ENCODE data around the gene HMGN1. TPM values are rescaled to one million over a fixed set of nuclear protein-coding genes. Genes with fewer than 3 reads are reported as not detected.

Gene HMGN1
- total RNA-seq, 4 donors from 2014 or later: 58.4 to 82.2 (median 59.6) TPM

GRCh38 chr21:39332175-39332574, 16.7 kb downstream of the HMGN1 start:
- Histone ChIP-seq H3K27me3 (no peaks in the 10 kb centered on the region), H3K36me3 (no peaks in the 10 kb centered on the region), H3K4me1 (no peaks in the 10 kb centered on the region), H3K27ac (no peak overlapping the region), H3K9me3 (no peaks in the 10 kb centered on the region), H3K4me3 (no peak overlapping the region)
- TF ChIP-seq POLR2A (IDR thresholded peaks at IDR 0.05) (no peak), CTCF (IDR thresholded peaks at IDR 0.05) (no peak), EP300 (IDR thresholded peaks at IDR 0.05) (no peak)
- 40 to 50% methylated on average over 8 of the region's 8 CpGs for WGBS, 2 donors
- DNase-seq (ENCODE audit: low spot score in 2 of 2): no peak

GRCh38 chr21:39330001-39330400, 18.9 kb downstream of the HMGN1 start:
- Histone ChIP-seq H3K27me3 (no peaks in the 10 kb centered on the region), H3K9me3 (no peaks in the 10 kb centered on the region), H3K27ac (no peak overlapping the region), H3K4me3 (no peak overlapping the region), H3K36me3 (no peaks in the 10 kb centered on the region), H3K4me1 (no peaks in the 10 kb centered on the region)
- WGBS, 2 donors: 91 to 94% methylated on average over 6 of the region's 6 CpGs
- no peak for TF ChIP-seq POLR2A (IDR thresholded peaks at IDR 0.05)
- no peak for TF ChIP-seq EP300 (IDR thresholded peaks at IDR 0.05)
- no peak for TF ChIP-seq CTCF (IDR thresholded peaks at IDR 0.05)
- no peak for DNase-seq (ENCODE audit: low spot score in 2 of 2)

- 96 to 98% methylated on average over 7 of the region's 7 CpGs for WGBS, 2 donors
- H3K27me3 ChIP-seq: no peaks in the 10 kb centered on the region
Measured at GRCh38 chr21:39327727-39328126, 21.2 kb downstream of the HMGN1 start.

GRCh38 chr21:39326607-39327307, 22.1 kb downstream of the HMGN1 start:
- TF ChIP-seq CTCF (IDR thresholded peaks at IDR 0.05) (no peak), POLR2A (IDR thresholded peaks at IDR 0.05) (no peak), EP300 (IDR thresholded peaks at IDR 0.05) (no peak)
- no peaks in the 10 kb centered on the region for H3K36me3 ChIP-seq
- no peak for DNase-seq (ENCODE audit: low spot score in 2 of 2)
- H3K4me1 ChIP-seq: no peaks in the 10 kb centered on the region
- H3K4me3 ChIP-seq: no peak overlapping the region
- 65 to 75% methylated on average over 7 of the region's 7 CpGs for WGBS, 2 donors
- H3K9me3 ChIP-seq: no peaks in the 10 kb centered on the region
- H3K27ac ChIP-seq: no peak overlapping the region
- H3K27me3 ChIP-seq: no peaks in the 10 kb centered on the region

More at GRCh38 chr21:39327727-39328126, 21.2 kb downstream of the HMGN1 start:
- Histone ChIP-seq H3K4me1 (no peaks in the 10 kb centered on the region), H3K9me3 (no peaks in the 10 kb centered on the region), H3K27ac (no peak overlapping the region), H3K36me3 (no peaks in the 10 kb centered on the region), H3K4me3 (no peak overlapping the region)
- no peak for DNase-seq (ENCODE audit: low spot score in 2 of 2)
- no peak for TF ChIP-seq EP300 (IDR thresholded peaks at IDR 0.05)
- TF ChIP-seq CTCF (IDR thresholded peaks at IDR 0.05): no peak
- no peak for TF ChIP-seq POLR2A (IDR thresholded peaks at IDR 0.05)

- Histone ChIP-seq H3K4me1 (no peaks in the 10 kb centered on the region), H3K27ac (no peak overlapping the region), H3K9me3 (no peaks in the 10 kb centered on the region), H3K27me3 (no peaks in the 10 kb centered on the region), H3K4me3 (no peak overlapping the region), H3K36me3 (no peaks in the 10 kb centered on the region)
- 93 to 96% methylated on average over 4 of the region's 4 CpGs for WGBS, 2 donors
- TF ChIP-seq EP300 (IDR thresholded peaks at IDR 0.05) (no peak), CTCF (IDR thresholded peaks at IDR 0.05) (no peak), POLR2A (IDR thresholded peaks at IDR 0.05) (no peak)
- DNase-seq (ENCODE audit: low spot score in 2 of 2): no peak
Measured at GRCh38 chr21:39325458-39325857, 23.4 kb downstream of the HMGN1 start.
